ENCODE data around the gene SPDYE2.
"Not testable (repeated sequence)": the region's sequence is repeated elsewhere in the genome, so short reads cannot be mapped to it uniquely, and the experiment has no call there.

DNA sequence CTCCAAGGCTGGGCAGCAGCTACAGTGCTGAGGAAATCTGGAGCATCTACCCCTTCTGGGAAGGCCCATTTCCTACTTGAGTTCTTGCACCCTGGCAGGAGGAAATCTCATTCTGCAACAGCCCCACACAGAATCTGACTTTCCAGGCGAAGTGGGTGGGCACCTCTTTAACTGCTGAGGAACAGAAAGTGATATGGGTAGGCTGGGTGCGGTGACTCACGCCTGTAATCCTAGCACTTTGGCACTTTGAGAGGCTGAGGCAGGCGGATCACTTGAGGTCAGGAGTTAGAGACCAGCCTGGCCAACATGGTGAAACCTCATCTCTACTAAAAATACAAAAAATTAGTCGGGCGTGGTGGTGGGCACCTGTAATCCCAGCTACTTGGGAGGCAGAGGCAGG is 23.6 kb downstream of the SPDYE2 start:
- TF ChIP-seq POLR2A (IDR thresholded peaks at IDR 0.05; ENCODE audit: low read depth, low read length); POLR2AphosphoS5 (IDR thresholded peaks at IDR 0.05; ENCODE audit: low read depth, low read length); PAX5 (IDR thresholded peaks at IDR 0.05; ENCODE audit: insufficient read depth, low read length, severe bottlenecking); TAF1 (IDR thresholded peaks at IDR 0.05; ENCODE audit: low read depth, low read length); SPI1 (IDR thresholded peaks at IDR 0.05; ENCODE audit: low read depth, low read length); POU2F2 (IDR thresholded peaks at IDR 0.05; ENCODE audit: low read depth, low read length): not testable (repeated sequence)
